HCT116 (cell line): ENCODE data around the gene ZNF346. TPM values are rescaled to one million over a fixed set of nuclear protein-coding genes. Genes with fewer than 3 reads are reported as not detected.

Experiments used
- ATAC-seq: fragments of 200-7000 bp; cut with Tn5 transposase; 2 replicates; pipeline ENCODE4 v1.9.1; 2020; ENCODE audit warnings: mild to moderate bottlenecking, moderate library complexity
- BruUV-seq: library from RNA; stranded (reverse); fragments of 400-500 nt; replicated peaks from 2 replicates; lab custom pipeline; 2021; lab: Mats Ljungman, UMichigan
- CTCF ChIA-PET: fragments of 300-600 bp; sonication (Branson Sonifier 250); formaldehyde crosslinking; loops from one replicate; lab custom pipeline; 2021; ENCODE audit warnings: antibody characterized with exemption; lab: Charles Lee
- POLR2A ChIA-PET: fragments of 300-600, 350-600 bp; sonication (Branson Sonifier 250); formaldehyde crosslinking; loops from one replicate; lab custom pipeline; 2021; ENCODE audit warnings: antibody characterized with exemption; lab: Charles Lee
- RAD21 ChIA-PET, 2 experiments: fragments of 300-600 bp; sonication (Branson Sonifier 250); formaldehyde crosslinking; loops; one replicate each; lab custom pipeline; 2023; ENCODE audit warnings: low total read pairs in 2 of 2; ENCODE audit not compliant: uncharacterized antibody in 2 of 2, unreplicated experiment in 2 of 2, low non-redundant PET in 1 of 2; lab: Charles Lee
- DNase-seq: peaks from one replicate; pipeline ENCODE4 v3.0.0-alpha.2; 2010; ENCODE audit warnings: low read depth, low spot score
- H2AFZ ChIP-seq: fragments of 200-600 bp; shearing (Covaris generic), sonication (generic); 2 replicates; pipeline ENCODE4 v1.6.1; 2017; ENCODE audit warnings: low read depth, mixed run types, mixed read lengths, antibody characterized with exemption, low read length; ENCODE audit not compliant: poor library complexity, severe bottlenecking
- H3K27ac ChIP-seq: 2 replicates; pipeline ENCODE4 v1.5.1; 2012; ENCODE audit warnings: low read depth, low read length
- H3K27me3 ChIP-seq: fragments of 200-600 bp; sonication (generic); 2 replicates; pipeline ENCODE4 v1.6.1; 2016; ENCODE audit warnings: mixed run types, low read length, mixed read lengths; ENCODE audit not compliant: insufficient read depth
- H3K36me3 ChIP-seq, 2 experiments: fragments of 200-500 bp in 1 of 2; fragments of 200-600 bp in 1 of 2; sonication (Bioruptor generic) in 1 of 2; sonication (generic) in 1 of 2; 2 replicates each; pipeline versions ENCODE4 v1.5.1 to v1.6.1; 2014 to 2016; ENCODE audit warnings: low read length in 2 of 2, inconsistent platforms in 1 of 2, mixed read lengths in 1 of 2, mixed run types in 1 of 2; ENCODE audit not compliant: insufficient read depth in 2 of 2, control insufficient read depth in 1 of 2
- H3K4me1 ChIP-seq, 2 experiments: fragments of 200-600 bp in 1 of 2; sonication (generic) in 1 of 2; 2 replicates each; pipeline versions ENCODE4 v1.5.1 to v1.6.1; 2012 to 2017; ENCODE audit warnings: low read length in 2 of 2, inconsistent platforms in 1 of 2, mild to moderate bottlenecking in 1 of 2, mixed read lengths in 1 of 2, mixed run types in 1 of 2, moderate library complexity in 1 of 2; ENCODE audit not compliant: insufficient read depth in 2 of 2, control insufficient read depth in 1 of 2
- H3K4me2 ChIP-seq: fragments of 200-600 bp; sonication (generic); 2 replicates; pipeline ENCODE4 v1.6.1; 2017; ENCODE audit warnings: mixed run types, low read length, mixed read lengths
- H3K4me3 ChIP-seq, 2 experiments: fragments of 200-600 bp in 1 of 2; sonication (generic) in 1 of 2; replicated peaks in 1 of 2; 2 replicates each; pipeline ENCODE4 v1.5.1; 2011 to 2016; ENCODE audit warnings: low read length in 2 of 2, control low read depth in 1 of 2, low read depth in 1 of 2, mild to moderate bottlenecking in 1 of 2, mixed read lengths in 1 of 2, mixed run types in 1 of 2
- H3K79me2 ChIP-seq: fragments of 200-600 bp; sonication (generic); 2 replicates; pipeline ENCODE4 v1.6.1; 2017; ENCODE audit warnings: mild to moderate bottlenecking, mixed run types, low read length, moderate library complexity, mixed read lengths; ENCODE audit not compliant: insufficient read depth
- H3K9ac ChIP-seq: fragments of 200-600 bp; sonication (generic); 2 replicates; pipeline ENCODE4 v1.6.1; 2016; ENCODE audit warnings: low read length, mixed read lengths
- H3K9me2 ChIP-seq: fragments of 200-600 bp; sonication (generic), shearing (Covaris generic); 2 replicates; pipeline ENCODE4 v1.6.1; 2017; ENCODE audit warnings: mixed run types, mild to moderate bottlenecking, moderate library complexity; ENCODE audit not compliant: insufficient read depth
- H3K9me3 ChIP-seq, 2 experiments: fragments of 200-500 bp in 1 of 2; fragments of 200-600 bp in 1 of 2; sonication (Bioruptor generic) in 1 of 2; sonication (generic) in 1 of 2; 2 replicates each; pipeline ENCODE4 v1.6.1; 2014 to 2017; ENCODE audit warnings: low read length in 2 of 2, mixed read lengths in 2 of 2, inconsistent platforms in 1 of 2, low read depth in 1 of 2, mild to moderate bottlenecking in 1 of 2, mixed run types in 1 of 2, moderate library complexity in 1 of 2; ENCODE audit not compliant: control insufficient read depth in 1 of 2, insufficient read depth in 1 of 2
- H4K20me1 ChIP-seq: fragments of 200-600 bp; sonication (generic), shearing (Covaris generic); 2 replicates; pipeline ENCODE4 v1.6.1; 2017; ENCODE audit warnings: mixed run types, mild to moderate bottlenecking, moderate library complexity; ENCODE audit not compliant: insufficient read depth
- ATF3 ChIP-seq: IDR thresholded peaks from 2 replicates; pipeline ENCODE4 v1.6.1; 2012
- CBX3 ChIP-seq: IDR thresholded peaks from 2 replicates; pipeline ENCODE4 v1.6.1; 2012; ENCODE audit warnings: low read depth
- ELF1 ChIP-seq: IDR thresholded peaks from 2 replicates; pipeline ENCODE4 v1.6.1; 2012; ENCODE audit warnings: low read depth, borderline replicate concordance
- EZH2 ChIP-seq: fragments of 200-600 bp; sonication (generic); IDR thresholded peaks from 2 replicates; pipeline ENCODE4 v1.6.1; 2017; ENCODE audit warnings: antibody characterized with exemption, mixed run types
- FOSL1 ChIP-seq: IDR thresholded peaks from 2 replicates; pipeline ENCODE4 v1.6.1; 2012; ENCODE audit warnings: low read depth
- JUND ChIP-seq: IDR thresholded peaks from 2 replicates; pipeline ENCODE4 v1.6.1; 2012
- MAX ChIP-seq: IDR thresholded peaks from 2 replicates; pipeline ENCODE4 v1.6.1; 2012
- POLR2A ChIP-seq: IDR thresholded peaks from 2 replicates; pipeline ENCODE4 v1.7.0; 2011; ENCODE audit warnings: borderline replicate concordance; ENCODE audit not compliant: insufficient read depth, insufficient read length; ENCODE audit errors: extremely low read depth
- POLR2AphosphoS5 ChIP-seq: IDR thresholded peaks from 2 replicates; pipeline ENCODE4 v1.6.1; 2011; ENCODE audit warnings: mild to moderate bottlenecking, low read depth, low read length, moderate library complexity
- TCF7L2 ChIP-seq: IDR thresholded peaks from 2 replicates; pipeline ENCODE4 v1.7.0; 2011; ENCODE audit warnings: borderline replicate concordance, inconsistent platforms; ENCODE audit not compliant: insufficient read depth, insufficient read length; ENCODE audit errors: extremely low read depth
- ZFX ChIP-seq: fragments of 450-650 bp; IDR thresholded peaks from 2 replicates; pipeline ENCODE4 v1.6.1; 2017
- intact Hi-C: fragments of 100-400 bp; cut with micrococcal nuclease; formaldehyde crosslinking; loops from 2 replicates; pipeline ENCODE4 v1.10.0; 2022
- total RNA-seq: library from RNA; stranded (reverse); gene quantifications from one replicate; pipeline ENCODE4 v1.2.1, GENCODE V29; 2021; ENCODE audit not compliant: unreplicated experiment
- TF ChIP-seq, protein P1 (sequence below): IDR thresholded peaks from 2 replicates; pipeline ENCODE4 v1.6.1; 2011; ENCODE audit warnings: mild to moderate bottlenecking, low read length, moderate library complexity; ENCODE audit not compliant: insufficient replicate concordance; ENCODE audit errors: extremely low read depth
- TF ChIP-seq, protein P2 (sequence below), 3 experiments: fragments of 200-600 bp in 1 of 3; sonication (generic) in 1 of 3; IDR thresholded peaks in 2 of 3; conservative IDR thresholded peaks in 1 of 3; 2 replicates each; pipeline ENCODE4 v1.5.1; 2012 to 2017; ENCODE audit warnings: low read depth in 2 of 3, low read length in 2 of 3, antibody characterized with exemption in 1 of 3, borderline replicate concordance in 1 of 3, control low read depth in 1 of 3, mild to moderate bottlenecking in 1 of 3, mixed read lengths in 1 of 3, mixed run types in 1 of 3, moderate library complexity in 1 of 3; ENCODE audit not compliant: insufficient read depth in 1 of 3

Gene ZNF346
- total RNA-seq, 1 experiment from 2014 or later: 13.7 TPM

DNA sequence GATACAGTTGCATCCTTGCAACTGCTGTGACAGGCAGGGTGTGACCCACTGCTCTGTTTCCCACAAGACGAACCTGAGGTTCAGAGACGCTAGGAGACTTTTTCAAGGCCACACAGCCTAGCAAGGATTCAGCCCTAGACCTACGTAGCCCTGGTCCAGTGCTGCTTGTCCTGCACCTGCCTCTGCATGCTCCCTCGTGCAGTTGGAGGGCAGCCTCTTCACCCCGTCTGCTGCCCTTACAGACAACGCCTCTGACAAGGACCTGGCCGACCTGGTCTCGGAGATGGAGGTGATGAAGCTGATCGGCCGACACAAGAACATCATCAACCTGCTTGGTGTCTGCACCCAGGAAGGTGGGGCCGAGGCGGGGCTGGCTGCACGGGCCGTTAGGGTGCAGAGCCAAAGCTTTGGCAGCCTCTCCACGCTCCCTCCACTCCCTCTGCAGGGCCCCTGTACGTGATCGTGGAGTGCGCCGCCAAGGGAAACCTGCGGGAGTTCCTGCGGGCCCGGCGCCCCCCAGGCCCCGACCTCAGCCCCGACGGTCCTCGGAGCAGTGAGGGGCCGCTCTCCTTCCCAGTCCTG is 72.7 kb downstream of the ZNF346 start:
- BruUV-seq: no TSS peak
- peaks cover 5 to 12% of the 10 kb centered on the region in 2 experiments; a peak in 2 of 4 replicates for H3K36me3 ChIP-seq
- ATAC-seq (no peak), DNase-seq (no peak)
- H3K27ac ChIP-seq: no peak overlapping the region
- ChIA-PET POLR2A (no interaction called here), CTCF (no interaction called here), RAD21 (no interaction called here)
- intact Hi-C loops: no loop called here
- no peaks in the 10 kb centered on the region for H4K20me1 ChIP-seq
- no peak overlapping the region for H3K4me3 ChIP-seq
- H3K9me2 ChIP-seq: no peaks in the 10 kb centered on the region
- TF ChIP-seq ZFX (no peak), EZH2 (no peak), FOSL1 (no peak), CBX3 (no peak), JUND (no peak), ELF1 (no peak), POLR2A (no peak), POLR2AphosphoS5 (no peak), ATF3 (no peak), TCF7L2 (no peak), MAX (no peak)
- TF ChIP-seq, protein P1, sequence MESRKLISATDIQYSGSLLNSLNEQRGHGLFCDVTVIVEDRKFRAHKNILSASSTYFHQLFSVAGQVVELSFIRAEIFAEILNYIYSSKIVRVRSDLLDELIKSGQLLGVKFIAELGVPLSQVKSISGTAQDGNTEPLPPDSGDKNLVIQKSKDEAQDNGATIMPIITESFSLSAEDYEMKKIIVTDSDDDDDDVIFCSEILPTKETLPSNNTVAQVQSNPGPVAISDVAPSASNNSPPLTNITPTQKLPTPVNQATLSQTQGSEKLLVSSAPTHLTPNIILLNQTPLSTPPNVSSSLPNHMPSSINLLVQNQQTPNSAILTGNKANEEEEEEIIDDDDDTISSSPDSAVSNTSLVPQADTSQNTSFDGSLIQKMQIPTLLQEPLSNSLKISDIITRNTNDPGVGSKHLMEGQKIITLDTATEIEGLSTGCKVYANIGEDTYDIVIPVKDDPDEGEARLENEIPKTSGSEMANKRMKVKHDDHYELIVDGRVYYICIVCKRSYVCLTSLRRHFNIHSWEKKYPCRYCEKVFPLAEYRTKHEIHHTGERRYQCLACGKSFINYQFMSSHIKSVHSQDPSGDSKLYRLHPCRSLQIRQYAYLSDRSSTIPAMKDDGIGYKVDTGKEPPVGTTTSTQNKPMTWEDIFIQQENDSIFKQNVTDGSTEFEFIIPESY: no peak
- TF ChIP-seq, protein P2, sequence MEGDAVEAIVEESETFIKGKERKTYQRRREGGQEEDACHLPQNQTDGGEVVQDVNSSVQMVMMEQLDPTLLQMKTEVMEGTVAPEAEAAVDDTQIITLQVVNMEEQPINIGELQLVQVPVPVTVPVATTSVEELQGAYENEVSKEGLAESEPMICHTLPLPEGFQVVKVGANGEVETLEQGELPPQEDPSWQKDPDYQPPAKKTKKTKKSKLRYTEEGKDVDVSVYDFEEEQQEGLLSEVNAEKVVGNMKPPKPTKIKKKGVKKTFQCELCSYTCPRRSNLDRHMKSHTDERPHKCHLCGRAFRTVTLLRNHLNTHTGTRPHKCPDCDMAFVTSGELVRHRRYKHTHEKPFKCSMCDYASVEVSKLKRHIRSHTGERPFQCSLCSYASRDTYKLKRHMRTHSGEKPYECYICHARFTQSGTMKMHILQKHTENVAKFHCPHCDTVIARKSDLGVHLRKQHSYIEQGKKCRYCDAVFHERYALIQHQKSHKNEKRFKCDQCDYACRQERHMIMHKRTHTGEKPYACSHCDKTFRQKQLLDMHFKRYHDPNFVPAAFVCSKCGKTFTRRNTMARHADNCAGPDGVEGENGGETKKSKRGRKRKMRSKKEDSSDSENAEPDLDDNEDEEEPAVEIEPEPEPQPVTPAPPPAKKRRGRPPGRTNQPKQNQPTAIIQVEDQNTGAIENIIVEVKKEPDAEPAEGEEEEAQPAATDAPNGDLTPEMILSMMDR (IDR thresholded peaks at IDR 0.05 in 2 of 3, conservative IDR thresholded peaks at IDR 0.05 in 1 of 3; ENCODE audit: borderline replicate concordance in 1 of 3, insufficient read depth in 1 of 3, low read depth in 2 of 3, low read length in 2 of 3): no peak
- no peak overlapping the region for H3K9ac ChIP-seq
- no peak overlapping the region for H2AFZ ChIP-seq
- no peaks in the 10 kb centered on the region for H3K79me2 ChIP-seq
- no peaks in the 10 kb centered on the region for H3K4me1 ChIP-seq
- no peak overlapping the region for H3K4me2 ChIP-seq
- no peaks in the 10 kb centered on the region for H3K27me3 ChIP-seq
- no peaks in the 10 kb centered on the region for H3K9me3 ChIP-seq
